HL-60/S4 treated with phorbol 12-myristate 13-acetate at 8.2 ng/mL for 4 days and 3 days (cell line): Measurements from ENCODE around the gene GPR89A.
"Not testable (repeated sequence)": the region's sequence is repeated elsewhere in the genome, so short reads cannot be mapped to it uniquely, and the experiment has no call there.

Experiments
- in situ Hi-C: fragments of 300-500 bp; cut with MboI; formaldehyde crosslinking; loops from 2 replicates; pipeline ENCODE4 v1.15.0; 2022; ENCODE audit warnings: low sequenced_read_pairs

Gene GPR89A

GRCh38 chr1:145684858-145685257 lies 77.1 kb downstream of the GPR89A start:
- in situ Hi-C loops: not testable (repeated sequence)

GRCh38 chr1:145686078-145686477 lies 78.3 kb downstream of the GPR89A start:
- in situ Hi-C loops: not testable (repeated sequence)

GRCh38 chr1:145688328-145688727 lies 80.5 kb downstream of the GPR89A start:
- in situ Hi-C loops: no loop called here

GRCh38 chr1:145688924-145689323 lies 81.1 kb downstream of the GPR89A start:
- in situ Hi-C loops: no loop called here

- in situ Hi-C loops: no loop called here
These were observed 82.1 kb downstream of the GPR89A start for GRCh38 chr1:145689922-145690321.

- in situ Hi-C loops: no loop called here
These were observed 83.1 kb downstream of the GPR89A start for GRCh38 chr1:145690587-145691558.

- in situ Hi-C loops: no loop called here
These were observed 85.1 kb downstream of the GPR89A start for GRCh38 chr1:145692785-145693443.

- in situ Hi-C loops: no loop called here
These were observed 88.2 kb downstream of the GPR89A start for GRCh38 chr1:145695821-145696629.

GRCh38 chr1:145696630-145696960 lies 88.8 kb downstream of the GPR89A start:
- in situ Hi-C loops: no loop called here

GRCh38 chr1:145701306-145701862 lies 93.6 kb downstream of the GPR89A start:
- in situ Hi-C loops: no loop called here

- in situ Hi-C loops: no loop called here
These were observed 94.3 kb downstream of the GPR89A start for GRCh38 chr1:145702052-145702451.

GRCh38 chr1:145702826-145703225 lies 95.0 kb downstream of the GPR89A start:
- in situ Hi-C loops: no loop called here

GRCh38 chr1:145705622-145706021 lies 97.8 kb downstream of the GPR89A start:
- in situ Hi-C loops: no loop called here

- in situ Hi-C loops: no loop called here
These were observed 98.4 kb downstream of the GPR89A start for GRCh38 chr1:145706086-145706664.

- in situ Hi-C loops: no loop called here
These were observed 99.5 kb downstream of the GPR89A start, which contains the start of gene PDZK1 for GRCh38 chr1:145707183-145707867. Gene PDZK1, minus strand, starts transcription at chr1:145707368. Its CDS starts 19,347 bp downstream, at chr1:145688021.

- in situ Hi-C loops: no loop called here
These were observed 100.3 kb downstream of the GPR89A start for GRCh38 chr1:145708063-145708462.

- in situ Hi-C loops: no loop called here
These were observed 102.7 kb downstream of the GPR89A start for GRCh38 chr1:145710291-145711027.

- in situ Hi-C loops: no loop called here
These were observed 103.4 kb downstream of the GPR89A start for GRCh38 chr1:145711213-145711651.

GRCh38 chr1:145714524-145715111 lies 106.8 kb downstream of the GPR89A start:
- in situ Hi-C loops: no loop called here
